HG02571 (cell line): Measurements from ENCODE around the gene RNF144A.

Experiments
- ATAC-seq: cut with Tn5 transposase; IDR thresholded peaks from one replicate; pipeline ENCODE4 v1.9.1; 2021; ENCODE audit warnings: mild to moderate bottlenecking, moderate library complexity; ENCODE audit not compliant: unreplicated experiment

Gene RNF144A

DNA sequence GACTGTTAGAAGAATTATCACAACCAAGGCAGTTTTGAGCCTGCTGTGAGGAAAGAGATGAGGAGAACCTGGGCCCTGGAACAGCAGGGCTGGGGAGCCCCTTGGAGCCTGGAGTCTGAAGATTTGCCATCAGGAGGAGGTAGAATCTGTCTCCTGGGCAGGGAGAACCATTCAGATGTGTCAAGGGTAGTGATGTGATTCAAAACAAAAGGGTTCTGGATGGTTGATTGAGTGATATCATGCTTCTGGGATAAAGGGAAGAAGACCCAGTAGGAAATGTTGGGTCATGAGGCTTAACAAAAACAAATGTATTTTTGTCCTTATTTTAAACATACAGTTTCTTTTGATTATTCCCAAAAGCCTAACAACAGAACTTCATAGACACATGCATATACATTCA, 28.6 kb downstream of the RNF144A start:
- no peak for ATAC-seq

DNA sequence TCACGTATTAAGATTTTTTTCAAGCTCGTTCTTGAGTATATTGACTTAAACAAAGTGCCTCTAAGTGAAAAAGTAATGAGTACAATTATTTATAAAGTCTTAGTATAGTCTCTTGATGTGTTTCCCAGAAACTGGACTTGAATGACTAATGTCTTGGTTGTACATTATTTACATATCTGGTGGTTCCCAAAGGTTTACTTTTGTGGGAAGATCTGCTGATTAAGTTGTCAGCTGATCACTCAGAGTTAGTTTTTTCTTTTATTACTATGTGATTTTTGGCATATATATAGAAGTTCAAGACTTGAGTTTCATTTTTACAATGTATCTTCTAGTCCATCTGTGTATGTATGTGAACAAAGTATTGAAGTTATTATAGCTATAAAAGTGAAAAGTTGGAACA, 29.5 kb downstream of the RNF144A start:
- no peak for ATAC-seq

DNA sequence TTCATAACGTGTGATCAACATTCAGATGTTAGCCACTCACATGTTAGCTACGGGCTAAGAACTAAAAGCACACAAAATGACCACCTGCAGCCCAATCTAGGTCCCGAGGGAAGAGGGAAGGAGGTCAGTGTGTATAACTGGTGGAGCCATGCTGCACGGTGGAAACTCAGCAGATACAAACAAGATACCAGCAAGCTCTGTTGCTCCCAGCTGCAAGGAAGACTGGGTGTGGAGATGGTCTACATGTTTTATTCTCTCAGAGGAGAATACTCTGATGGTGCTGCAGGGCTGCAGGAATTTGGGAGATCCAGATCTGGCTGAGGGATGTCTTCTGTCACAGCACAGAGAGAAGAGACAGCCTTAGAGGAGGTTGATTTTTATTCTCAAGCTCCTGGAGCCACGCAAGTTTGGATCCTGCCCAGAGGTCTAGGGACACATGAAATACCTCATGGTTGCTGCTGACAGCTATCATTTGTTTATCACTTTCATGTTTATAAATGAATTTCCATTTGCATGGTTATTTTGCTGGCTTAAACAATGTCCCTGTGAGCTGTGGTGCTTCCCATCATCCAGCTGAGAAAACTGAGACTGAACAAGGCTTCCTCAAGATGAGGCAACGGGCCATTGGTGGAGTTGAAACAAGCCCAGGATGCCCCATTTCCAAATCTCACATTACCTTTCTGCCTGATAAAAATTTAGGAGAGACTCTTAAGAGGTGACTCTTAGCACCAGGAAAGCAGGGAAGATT, 30.9 kb downstream of the RNF144A start:
- no peak for ATAC-seq

DNA sequence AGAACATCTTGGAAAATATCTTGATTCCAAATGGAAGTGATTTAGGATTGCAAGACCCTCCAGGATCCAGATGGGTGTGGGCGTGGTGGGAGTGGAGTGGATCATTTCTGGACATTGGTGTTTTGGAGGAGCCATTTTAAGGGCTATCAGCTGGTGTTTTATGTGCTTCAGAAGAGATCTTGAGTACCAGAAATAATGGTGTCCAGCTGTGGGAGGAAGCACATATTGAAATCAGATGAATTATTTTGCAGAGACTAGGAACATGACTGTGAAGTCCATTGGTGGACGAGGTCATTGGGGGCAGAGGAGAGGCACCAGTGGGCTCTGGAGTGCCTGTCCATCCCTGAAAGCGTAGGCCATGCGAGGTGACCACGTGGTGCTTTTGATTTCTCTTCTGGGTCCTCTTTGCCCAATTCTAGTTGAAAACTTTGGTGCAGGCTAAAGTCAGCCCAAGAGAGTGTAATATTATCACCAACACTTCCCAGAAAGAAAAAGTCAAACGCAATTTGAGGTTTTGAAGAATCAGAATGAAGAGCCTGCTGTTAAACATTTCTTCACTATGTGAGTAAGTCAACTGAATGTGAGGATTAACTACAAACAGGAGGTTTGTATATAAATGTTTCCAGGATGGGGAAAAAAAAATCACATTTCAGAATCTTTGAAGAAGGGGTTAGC, 31.6 kb downstream of the RNF144A start:
- ATAC-seq = no peak

DNA sequence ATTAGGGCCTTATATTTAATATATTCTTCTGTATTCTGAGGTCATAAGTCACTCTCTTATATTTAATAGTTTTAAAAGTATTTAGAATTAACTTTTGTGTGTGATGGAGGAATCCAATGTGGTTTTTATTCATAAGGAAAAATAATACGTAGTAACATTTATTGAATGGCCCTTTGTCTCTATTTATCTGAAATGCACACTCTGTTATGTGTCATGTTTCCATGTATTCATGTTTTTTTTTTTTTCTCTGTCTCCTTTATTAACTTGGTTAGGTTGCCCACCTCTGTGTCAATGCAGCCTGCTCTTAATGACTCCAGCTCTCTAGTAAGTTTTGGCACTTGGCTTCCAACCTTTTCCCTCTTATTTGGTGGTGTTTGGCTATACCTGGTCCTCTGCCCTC, 33.8 kb downstream of the RNF144A start:
- no peak for ATAC-seq

DNA sequence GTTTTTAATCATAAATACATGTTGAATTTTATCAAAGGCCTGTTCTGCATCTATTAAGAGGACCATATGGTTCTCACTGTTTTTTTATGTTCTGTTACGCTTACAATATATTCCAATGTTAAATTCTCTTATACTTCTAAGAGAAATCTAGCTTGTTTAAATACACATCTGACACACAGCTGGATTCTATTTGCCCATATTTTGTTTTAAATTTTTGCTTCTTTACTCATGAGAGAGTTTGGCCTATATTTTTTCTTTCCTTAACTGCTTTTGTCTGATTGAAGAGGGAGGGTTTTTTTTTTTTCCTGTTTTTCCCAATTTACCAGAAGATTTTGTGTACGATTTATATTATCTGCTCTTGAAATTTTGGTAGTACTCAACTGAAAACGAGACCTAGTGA, 34.9 kb downstream of the RNF144A start:
- ATAC-seq = no peak

DNA sequence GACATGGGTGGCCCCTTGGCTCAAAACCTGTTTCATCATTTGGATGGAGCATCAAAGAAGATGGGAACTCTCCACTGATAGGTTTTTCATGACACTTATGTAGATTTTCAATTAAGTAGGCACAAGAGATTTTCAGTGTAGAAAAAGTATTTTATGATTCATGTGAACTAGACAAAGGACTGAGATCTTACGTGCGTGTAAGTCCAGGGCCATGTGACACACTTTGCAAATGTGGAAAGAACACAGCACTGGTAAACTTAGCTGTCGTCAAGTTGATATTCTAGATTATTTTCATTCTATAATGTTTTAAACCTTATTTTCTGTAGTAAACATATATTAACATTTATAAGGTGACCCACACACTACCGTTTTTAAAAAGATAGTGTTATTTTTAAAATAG, 37.4 kb downstream of the RNF144A start:
- ATAC-seq = no peak

DNA sequence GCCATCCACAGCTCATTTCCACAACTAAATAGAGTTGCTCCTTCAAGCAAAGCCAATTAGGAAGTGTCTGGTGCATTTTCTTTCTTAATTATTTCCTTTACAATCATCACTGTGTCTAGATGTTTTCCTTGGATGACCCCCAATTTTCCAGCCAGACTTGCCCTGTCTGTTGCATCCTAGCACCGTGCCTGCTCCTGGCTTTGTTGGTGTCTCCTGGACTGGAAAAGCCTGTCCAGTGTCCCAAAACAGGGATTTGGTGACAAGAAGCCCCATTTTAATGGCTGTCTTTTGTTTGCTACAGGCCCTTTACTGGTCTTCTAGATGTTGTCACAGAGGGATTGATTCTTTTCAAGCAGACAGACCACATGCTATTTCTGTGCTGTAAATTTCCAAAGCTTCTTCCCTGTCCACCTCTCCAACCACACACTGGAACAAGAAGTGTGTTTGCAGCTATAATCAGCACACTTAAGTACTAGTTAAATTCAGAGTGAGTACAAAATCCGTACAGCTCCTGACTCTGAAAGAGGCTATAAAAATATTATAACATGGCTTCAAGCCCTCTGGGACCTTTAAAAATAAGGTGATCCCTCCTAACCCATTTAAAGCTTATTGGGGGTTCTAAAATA, 38.4 kb downstream of the RNF144A start:
- no peak for ATAC-seq

DNA sequence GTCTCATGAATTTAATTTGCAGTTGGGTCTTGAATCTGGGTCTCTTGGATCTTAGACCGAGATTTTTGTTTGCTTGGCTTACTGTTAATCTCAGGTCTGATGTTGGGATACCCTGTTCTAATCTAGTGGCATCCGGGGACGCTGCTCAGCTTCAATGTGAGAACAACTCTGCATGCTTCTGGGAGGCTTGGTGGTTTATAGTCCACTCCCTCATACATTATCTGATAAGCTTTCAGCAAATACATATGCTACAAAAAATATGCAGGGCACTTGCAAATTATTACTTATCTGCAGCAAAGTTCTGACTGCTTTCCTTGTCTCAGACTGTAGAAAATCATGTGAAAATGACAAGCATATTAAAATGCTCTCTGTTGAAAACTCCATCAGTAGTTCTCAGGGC, 39.4 kb downstream of the RNF144A start:
- no peak for ATAC-seq

DNA sequence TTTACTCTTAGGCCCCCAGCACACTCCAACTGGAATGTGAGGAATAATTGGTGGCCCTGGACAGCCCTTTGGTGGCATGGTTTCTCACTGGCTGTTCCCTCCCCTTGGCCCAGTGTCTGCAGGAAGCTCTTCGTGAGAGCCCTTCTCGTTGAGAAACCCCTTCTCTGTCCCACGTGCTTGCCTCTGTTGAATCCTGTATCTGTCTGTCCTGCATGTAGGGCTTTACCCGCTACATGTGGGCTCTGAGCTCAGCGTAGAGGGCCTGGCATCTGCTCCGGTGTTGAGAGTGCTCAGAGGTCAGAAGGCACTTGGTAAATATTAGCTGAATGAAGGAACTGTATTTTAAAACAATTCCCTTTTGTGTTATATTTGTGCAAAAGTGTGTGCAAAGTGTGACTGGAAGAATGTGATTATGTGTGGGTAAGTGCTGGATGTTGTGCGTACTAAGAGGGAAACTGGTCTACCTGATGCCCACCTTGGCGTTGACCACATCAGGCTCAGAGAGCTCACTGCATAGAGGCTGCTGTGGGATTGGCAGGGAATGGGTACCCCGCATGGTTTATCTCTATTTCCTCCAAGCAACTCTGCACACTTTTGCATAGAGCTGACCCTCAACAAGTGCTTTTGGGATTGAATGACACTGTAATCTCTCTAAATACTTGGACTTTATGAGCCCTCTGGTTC, 40.0 kb downstream of the RNF144A start:
- ATAC-seq = no peak

DNA sequence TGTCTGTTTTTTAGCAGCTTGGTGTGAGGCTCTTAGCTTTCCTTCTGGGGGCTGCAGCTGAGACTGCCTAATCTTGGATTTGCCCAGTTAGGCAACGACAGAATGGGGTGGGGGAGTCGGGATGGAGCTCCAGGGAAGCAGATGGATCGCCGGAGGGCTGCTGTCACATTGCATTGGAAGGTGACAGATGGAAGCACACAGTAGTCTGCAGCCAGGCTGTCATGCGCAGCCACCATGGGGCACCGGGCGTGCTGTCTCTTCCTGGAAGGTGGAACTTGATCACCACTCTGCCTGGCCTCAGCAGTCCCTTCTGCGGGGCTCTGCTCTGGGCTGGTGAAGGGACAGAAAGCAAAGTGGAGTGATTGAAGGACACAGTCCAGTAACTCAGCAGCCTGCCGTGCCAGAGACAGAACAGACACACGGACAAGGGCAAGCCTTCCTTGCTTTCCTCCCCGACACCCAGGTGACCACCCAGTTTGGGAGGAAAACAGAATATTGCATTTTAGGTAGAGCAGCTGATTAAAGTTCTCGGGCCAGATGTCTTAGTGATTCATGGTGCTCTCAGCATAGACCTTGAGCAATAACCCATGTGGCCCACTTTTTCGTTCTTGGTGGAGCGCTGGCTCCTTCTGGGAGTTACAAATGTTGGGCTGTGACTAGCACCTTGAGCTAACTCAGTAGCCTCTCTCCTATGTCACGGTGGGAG, 40.9 kb downstream of the RNF144A start:
- no peak for ATAC-seq

DNA sequence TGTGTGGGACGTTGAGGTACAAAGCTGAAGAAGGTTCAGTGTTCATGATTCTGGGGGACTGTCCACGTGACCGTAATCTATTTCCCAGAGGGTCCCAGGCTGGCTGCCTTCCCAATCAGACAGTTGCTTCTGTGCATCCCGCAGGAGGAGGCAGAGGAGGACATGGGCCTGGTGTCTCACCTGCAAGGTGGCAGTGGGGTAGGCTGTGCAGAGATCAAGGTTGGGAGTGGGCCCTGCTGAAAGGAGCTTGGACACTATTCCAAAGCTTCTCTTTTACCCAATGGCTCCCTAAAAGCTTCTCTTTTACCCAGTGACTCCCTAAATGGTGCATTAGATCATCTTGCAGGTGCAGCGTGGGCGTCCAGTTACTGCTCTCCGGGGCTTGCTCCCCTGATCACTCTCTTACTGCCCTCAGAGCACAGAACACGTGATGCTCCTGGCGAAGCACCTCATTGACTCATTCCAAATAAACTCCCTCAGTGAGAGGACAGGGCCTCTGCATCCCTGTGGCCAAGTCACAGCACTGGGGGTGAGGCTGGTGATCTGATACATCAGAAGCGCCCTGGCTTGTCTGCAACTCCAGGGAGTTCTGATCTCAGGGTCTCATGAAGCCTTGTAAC, 41.5 kb downstream of the RNF144A start:
- no peak for ATAC-seq

DNA sequence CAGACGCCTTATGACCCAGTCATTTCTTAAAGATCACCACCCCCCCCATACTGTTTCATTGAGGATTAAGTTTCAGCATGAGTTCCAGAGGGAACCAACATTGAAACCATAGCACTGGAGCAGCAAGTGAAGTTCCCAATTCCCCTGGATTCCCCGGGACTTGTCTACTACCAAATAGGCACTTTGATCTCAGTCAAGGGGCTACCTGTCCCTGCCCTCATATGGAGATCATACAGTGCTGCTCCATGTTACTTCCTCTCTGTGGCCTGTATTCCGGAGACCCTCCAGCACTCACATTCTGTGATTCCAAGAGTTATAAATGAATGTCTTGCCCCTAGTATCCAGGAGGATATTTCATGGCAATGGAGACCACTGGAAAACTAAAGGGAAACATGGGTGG, 42.5 kb downstream of the RNF144A start:
- no peak for ATAC-seq

DNA sequence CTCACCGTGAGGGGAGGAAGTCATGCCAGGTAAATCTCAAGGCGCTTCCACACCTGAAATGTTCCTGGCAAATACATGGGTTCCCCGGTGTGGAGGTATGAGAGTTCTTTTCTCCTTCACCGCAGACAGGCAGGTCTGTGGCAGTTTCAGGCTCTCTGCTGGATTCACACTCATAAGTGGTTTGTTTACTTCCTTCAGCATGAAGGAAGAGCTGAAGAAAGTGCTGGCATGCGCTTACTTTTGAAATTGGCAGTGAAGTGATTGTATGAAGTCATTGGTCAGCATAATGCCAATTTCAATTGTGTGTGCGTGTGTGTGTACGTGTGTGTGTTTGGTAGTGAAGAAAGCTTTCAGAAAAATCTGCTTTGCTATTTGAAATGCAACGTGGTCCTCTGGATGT, 43.4 kb downstream of the RNF144A start:
- no peak for ATAC-seq

DNA sequence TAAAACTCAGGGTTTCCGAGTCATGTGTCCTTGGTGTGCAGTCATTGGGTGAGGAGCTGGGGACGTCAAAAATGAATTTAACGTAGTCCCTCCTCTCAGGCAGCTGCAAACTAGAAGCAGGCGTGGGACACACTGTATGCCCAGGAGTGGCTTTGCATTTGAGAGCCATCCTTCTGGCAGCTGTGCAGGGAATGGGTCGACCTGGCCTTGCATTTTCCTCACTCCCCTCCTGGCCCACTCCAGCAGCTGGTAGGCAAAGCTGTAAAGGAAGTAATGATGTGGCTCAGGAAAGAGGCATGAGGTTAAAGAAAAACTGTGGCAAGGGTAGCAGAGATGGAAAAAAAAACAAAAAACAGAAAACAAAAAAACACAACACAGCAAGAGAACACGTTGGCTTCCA, 46.5 kb downstream of the RNF144A start:
- no peak for ATAC-seq

DNA sequence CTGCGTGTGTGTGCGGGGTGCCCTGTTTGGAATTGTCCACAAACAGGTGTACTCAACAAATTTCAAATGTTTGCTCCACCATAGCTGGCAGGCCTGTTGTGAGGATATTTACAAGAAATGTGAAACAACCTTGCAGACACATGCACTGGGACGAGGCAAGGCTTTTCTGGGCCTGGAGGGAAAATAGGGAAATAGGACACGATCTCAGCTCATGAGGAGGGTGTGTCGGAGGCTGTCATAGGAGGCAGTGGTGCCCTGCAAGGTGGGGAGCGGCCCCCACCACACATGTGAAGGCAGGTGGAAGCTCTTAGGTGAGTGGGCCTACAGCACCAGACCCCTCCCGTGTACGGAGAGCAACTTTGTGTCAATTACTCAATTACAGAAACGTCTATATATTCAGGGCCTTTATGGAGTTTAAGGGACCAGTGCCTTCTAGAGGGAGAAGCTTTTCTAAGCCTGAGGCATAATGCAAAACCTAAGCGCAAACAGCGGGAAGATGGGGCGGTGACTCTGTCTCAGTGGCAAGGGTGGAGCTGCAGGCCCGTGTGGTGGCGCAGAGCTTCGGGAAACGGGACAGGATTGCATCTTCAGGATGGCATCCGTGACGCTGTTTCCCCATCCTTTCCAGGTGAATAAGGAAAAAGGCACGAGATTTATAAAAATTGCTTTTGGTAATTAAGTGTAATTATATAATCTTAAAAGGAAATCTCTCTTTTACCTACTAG, 48.0 kb downstream of the RNF144A start:
- ATAC-seq = no peak

DNA sequence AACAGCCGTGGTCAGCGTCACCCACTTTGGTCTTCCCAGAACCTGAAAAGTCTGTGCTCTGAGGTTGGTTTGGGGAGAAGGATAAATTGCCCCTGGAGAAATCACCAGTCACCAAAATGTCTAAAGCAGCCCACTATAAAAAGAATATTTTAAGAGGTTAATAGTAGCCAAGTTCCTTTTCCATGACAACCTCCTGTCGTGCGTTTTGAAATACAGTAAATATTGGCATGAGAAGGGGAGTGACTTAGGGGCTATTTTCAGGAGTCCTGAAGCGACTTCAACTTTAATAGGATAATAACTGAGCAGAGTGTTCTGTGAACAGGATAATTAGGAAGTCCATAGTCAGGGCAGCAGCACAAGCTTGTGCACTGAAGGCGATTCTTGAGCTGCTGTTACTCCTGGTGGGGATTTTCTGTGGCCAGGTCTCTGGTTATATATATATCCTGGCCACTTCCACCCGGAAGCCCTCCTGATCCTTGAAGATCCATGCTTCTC, 49.3 kb downstream of the RNF144A start:
- no peak for ATAC-seq

DNA sequence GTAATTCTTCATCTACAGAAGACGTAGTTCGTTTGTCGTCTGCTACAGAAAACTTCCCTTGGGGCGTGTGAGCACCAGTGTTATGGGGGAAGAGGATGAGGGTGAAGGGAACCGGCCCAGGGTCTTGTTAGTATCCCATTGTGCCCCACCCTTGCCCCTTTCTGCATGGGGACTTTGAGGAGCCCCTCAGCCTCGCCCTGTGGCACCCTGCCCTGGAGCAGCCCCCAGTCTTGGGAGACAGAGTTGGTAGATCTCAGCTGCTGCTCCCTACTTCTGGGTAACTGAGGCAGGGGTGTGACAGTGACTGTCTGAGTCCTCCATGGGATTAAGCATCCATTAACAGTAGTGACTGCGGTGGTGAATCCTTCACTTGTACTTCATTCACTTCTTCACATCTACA, 50.1 kb downstream of the RNF144A start:
- ATAC-seq = no peak

DNA sequence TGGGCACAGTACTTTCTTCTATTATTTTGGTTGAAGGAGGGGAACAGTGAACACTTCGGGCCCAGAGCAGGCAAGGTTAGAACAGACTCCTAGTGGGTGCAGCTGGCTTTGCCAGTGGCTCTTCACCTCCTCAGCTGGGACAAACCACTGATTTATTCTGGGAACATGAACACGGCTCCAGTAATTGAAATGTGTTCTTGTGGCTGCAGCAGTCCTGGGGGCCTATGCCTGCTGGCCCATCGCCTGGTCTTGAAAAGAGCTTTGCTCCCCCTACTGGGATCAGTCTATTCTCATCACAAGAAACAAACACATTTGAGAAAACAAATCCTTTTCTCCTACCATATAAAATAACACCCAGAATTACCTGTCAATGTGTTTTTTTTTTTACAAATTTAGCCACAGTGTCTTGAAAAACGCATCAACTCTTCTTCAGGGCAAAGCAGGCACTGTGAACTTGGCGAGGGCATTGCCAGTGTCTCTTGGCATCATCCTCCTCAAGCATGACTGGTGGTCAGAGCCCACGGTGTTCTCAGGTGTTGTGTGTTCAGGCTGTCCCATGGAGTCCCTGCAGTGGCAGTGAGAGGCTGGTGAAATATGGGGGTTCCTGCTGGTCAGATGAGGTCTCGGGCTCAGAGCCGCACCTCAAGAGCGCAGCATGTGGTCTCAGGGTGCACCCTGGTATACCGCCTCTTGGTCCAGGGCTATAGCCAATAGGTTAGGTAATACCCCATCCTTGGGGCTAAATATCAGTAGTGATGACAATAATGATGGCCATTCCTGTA, 51.3 kb downstream of the RNF144A start:
- no peak for ATAC-seq
